Caco-2 (cell line): ENCODE data around the gene ALKBH5. TPM values are rescaled to one million over a fixed set of nuclear protein-coding genes. Genes with fewer than 3 reads are reported as not detected.

Source experiments
- BruUV-seq: library from RNA; stranded (reverse); fragments of 400-500 nt; replicated peaks from 2 replicates; lab custom pipeline; 2021; lab: Mats Ljungman, UMichigan
- CTCF ChIA-PET: fragments of 300-600 bp; sonication (Branson Sonifier 250); formaldehyde crosslinking; loops from one replicate; lab custom pipeline; 2022; ENCODE audit warnings: antibody characterized with exemption; lab: Charles Lee
- POLR2A ChIA-PET: fragments of 300-600 bp; sonication (Branson Sonifier 250); formaldehyde crosslinking; loops from one replicate; lab custom pipeline; 2022; ENCODE audit warnings: antibody characterized with exemption; lab: Charles Lee
- DNase-seq, 2 experiments: peaks; one replicate each; pipeline versions ENCODE4 v3.0.0 to v3.0.0-alpha.2; 2020 to 2022
- H3K27me3 ChIP-seq: replicated peaks from 2 replicates; pipeline ENCODE4 v1.6.0; 2011; ENCODE audit warnings: low read length; ENCODE audit not compliant: control insufficient read depth, insufficient read depth
- H3K36me3 ChIP-seq: 2 replicates; pipeline ENCODE4 v1.5.1; 2011; ENCODE audit warnings: low read length; ENCODE audit not compliant: control insufficient read depth, insufficient read depth
- H3K4me1 ChIP-seq: fragments of 250-450 bp; sonication (Bioruptor Pico); 2 replicates; pipeline ENCODE4 v1.5.1; 2020; ENCODE audit warnings: mild to moderate bottlenecking
- H3K4me3 ChIP-seq: 2 replicates; pipeline ENCODE4 v1.5.1; 2011; ENCODE audit warnings: low read depth, mild to moderate bottlenecking, control low read depth, low read length
- H3K9me3 ChIP-seq: fragments of 250-450 bp; sonication (Bioruptor Pico); 2 replicates; pipeline ENCODE4 v1.5.1; 2020; ENCODE audit warnings: mild to moderate bottlenecking, moderate library complexity
- H3K27ac Mint-ChIP-seq: one replicate; pipeline ENCODE4 v1.8.0; 2022; ENCODE audit warnings: mixed read lengths; ENCODE audit not compliant: unreplicated experiment
- H3K27me3 Mint-ChIP-seq: one replicate; pipeline ENCODE4 v1.8.0; 2022; ENCODE audit warnings: mixed read lengths; ENCODE audit not compliant: insufficient read depth, unreplicated experiment
- H3K36me3 Mint-ChIP-seq: one replicate; pipeline ENCODE4 v1.8.0; 2022; ENCODE audit warnings: mild to moderate bottlenecking, mixed read lengths; ENCODE audit not compliant: insufficient read depth, unreplicated experiment
- H3K4me1 Mint-ChIP-seq: one replicate; pipeline ENCODE4 v1.8.0; 2022; ENCODE audit warnings: low read depth, mixed read lengths; ENCODE audit not compliant: unreplicated experiment
- H3K4me3 Mint-ChIP-seq: one replicate; pipeline ENCODE4 v1.8.0; 2022; ENCODE audit warnings: mild to moderate bottlenecking, moderate library complexity, mixed read lengths; ENCODE audit not compliant: unreplicated experiment
- H3K9me3 Mint-ChIP-seq: one replicate; pipeline ENCODE4 v1.8.0; 2022; ENCODE audit warnings: mixed read lengths; ENCODE audit not compliant: unreplicated experiment
- intact Hi-C: fragments of 100-400 bp; cut with micrococcal nuclease; formaldehyde crosslinking; loops from one replicate; pipeline ENCODE4 v1.10.0; 2022; ENCODE audit not compliant: unreplicated experiment
- total RNA-seq: library from RNA; stranded (reverse); gene quantifications from 2 replicates; pipeline ENCODE4 v1.2.3, GENCODE V29; 2022
- TF ChIP-seq, protein P1 (sequence below), 2 experiments: fragments of 200-600 bp in 1 of 2; IDR thresholded peaks; 1 replicate in 1 of 2; 2 replicates in 1 of 2; pipeline versions ENCODE4 v1.5.1 to v1.8.0; 2011 to 2022; ENCODE audit warnings: antibody characterized with exemption in 1 of 2, control low read depth in 1 of 2, inconsistent platforms in 1 of 2, low read depth in 1 of 2, low read length in 1 of 2, mild to moderate bottlenecking in 1 of 2, moderate library complexity in 1 of 2; ENCODE audit not compliant: insufficient read depth in 1 of 2, severe bottlenecking in 1 of 2, unreplicated experiment in 1 of 2

Gene ALKBH5
- total RNA-seq, 1 experiment from 2014 or later: 101 TPM

DNA sequence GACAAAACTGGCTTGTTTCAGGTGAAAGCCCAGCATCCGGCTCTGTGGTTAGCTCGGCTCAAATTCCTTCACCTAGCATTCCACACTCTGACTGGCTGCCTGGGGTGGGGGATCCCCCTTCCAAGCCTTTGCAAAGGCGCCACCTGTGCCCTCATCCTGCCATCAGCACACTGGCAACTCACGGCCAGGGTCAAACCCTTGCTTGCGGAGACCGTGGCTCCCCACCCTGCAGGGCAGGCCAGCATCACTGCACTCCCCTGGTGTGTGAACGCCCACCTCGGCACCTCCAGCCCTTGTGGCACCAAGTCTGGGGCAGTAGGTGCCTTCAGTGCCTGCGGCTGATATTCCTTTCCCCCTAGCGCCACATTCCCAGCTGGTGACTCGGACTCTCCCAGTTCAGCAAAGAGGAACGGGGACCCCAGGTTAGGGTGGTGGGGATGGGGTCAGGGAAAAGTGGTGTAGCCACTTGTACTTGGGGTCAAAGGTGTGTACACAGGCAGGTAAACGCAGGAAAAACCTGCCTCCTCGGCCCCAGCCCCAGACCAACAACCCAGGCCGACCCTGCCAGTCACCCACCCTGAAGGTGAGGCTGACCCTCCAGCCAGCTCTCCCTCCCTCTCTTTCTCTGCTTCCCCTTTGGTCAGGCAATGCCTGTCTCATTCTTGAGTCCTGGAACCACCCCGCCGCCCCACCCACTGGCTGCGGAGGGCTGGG lies 73.8 kb downstream of the ALKBH5 start:
- peaks cover 4% of the 10 kb centered on the region for H3K36me3 ChIP-seq
- H3K27ac Mint-ChIP-seq: peak overlapping the region; percentile 81
- H3K4me1 Mint-ChIP-seq: peaks cover 4% of the 10 kb centered on the region
- ChIA-PET POLR2A (no interaction called here), CTCF (interaction anchor here (1.0 kb wide), 1 partner anchor 57 kb away, joined by 3 read pairs; the partner anchor contains the start of gene TOP3A)
- TF ChIP-seq, protein P1, sequence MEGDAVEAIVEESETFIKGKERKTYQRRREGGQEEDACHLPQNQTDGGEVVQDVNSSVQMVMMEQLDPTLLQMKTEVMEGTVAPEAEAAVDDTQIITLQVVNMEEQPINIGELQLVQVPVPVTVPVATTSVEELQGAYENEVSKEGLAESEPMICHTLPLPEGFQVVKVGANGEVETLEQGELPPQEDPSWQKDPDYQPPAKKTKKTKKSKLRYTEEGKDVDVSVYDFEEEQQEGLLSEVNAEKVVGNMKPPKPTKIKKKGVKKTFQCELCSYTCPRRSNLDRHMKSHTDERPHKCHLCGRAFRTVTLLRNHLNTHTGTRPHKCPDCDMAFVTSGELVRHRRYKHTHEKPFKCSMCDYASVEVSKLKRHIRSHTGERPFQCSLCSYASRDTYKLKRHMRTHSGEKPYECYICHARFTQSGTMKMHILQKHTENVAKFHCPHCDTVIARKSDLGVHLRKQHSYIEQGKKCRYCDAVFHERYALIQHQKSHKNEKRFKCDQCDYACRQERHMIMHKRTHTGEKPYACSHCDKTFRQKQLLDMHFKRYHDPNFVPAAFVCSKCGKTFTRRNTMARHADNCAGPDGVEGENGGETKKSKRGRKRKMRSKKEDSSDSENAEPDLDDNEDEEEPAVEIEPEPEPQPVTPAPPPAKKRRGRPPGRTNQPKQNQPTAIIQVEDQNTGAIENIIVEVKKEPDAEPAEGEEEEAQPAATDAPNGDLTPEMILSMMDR (IDR thresholded peaks at IDR 0.05; ENCODE audit: insufficient read depth in 1 of 2, low read depth in 1 of 2, low read length in 1 of 2, severe bottlenecking in 1 of 2, unreplicated experiment in 1 of 2): no peak
- intact Hi-C loops: loop anchor here (5.0 kb wide), 1 partner anchor 75 kb away; the partner anchor contains the start of gene ALKBH5
- DNase-seq: peak; percentile 61 to 67
- H3K27me3 ChIP-seq: no peaks in the 10 kb centered on the region
- H3K4me3 ChIP-seq: peak overlapping the region; percentile 91
- H3K9me3 Mint-ChIP-seq: no peaks in the 10 kb centered on the region
- TSS peak; percentile 14 for BruUV-seq
- H3K36me3 Mint-ChIP-seq: peaks cover 54% of the 10 kb centered on the region
- H3K4me1 ChIP-seq: peaks cover 31% of the 10 kb centered on the region
- H3K4me3 Mint-ChIP-seq: peak overlapping the region; percentile 95
- H3K9me3 ChIP-seq: no peaks in the 10 kb centered on the region
- no peaks in the 10 kb centered on the region for H3K27me3 Mint-ChIP-seq

DNA sequence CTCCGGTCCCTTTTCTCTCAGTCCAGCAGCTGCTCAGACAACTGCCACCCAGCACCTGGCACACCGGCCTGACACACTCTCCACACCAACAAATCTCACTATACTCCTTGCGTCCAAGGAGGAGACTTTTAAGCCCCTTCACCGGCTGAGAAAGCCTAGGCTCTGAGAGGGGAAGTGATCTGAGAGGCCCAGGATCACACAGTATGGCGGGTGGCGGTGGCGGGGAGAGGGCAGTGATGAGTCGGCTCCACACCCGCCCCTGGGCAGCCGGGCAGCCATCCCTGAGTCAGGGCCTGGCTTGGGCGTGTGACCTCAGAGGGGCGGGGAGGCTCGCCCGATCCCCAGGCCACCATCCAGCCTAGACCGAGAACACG lies 74.3 kb downstream of the ALKBH5 start:
- intact Hi-C loops: loop anchor here (1.0 to 5.0 kb wide), 2 partner anchors 10 to 76 kb away; partner anchors contain the start of gene ALKBH5
- TF ChIP-seq, protein P1 (IDR thresholded peaks at IDR 0.05; ENCODE audit: insufficient read depth in 1 of 2, low read depth in 1 of 2, low read length in 1 of 2, severe bottlenecking in 1 of 2, unreplicated experiment in 1 of 2): no peak
- H3K36me3 Mint-ChIP-seq: peaks cover 52% of the 10 kb centered on the region

DNA sequence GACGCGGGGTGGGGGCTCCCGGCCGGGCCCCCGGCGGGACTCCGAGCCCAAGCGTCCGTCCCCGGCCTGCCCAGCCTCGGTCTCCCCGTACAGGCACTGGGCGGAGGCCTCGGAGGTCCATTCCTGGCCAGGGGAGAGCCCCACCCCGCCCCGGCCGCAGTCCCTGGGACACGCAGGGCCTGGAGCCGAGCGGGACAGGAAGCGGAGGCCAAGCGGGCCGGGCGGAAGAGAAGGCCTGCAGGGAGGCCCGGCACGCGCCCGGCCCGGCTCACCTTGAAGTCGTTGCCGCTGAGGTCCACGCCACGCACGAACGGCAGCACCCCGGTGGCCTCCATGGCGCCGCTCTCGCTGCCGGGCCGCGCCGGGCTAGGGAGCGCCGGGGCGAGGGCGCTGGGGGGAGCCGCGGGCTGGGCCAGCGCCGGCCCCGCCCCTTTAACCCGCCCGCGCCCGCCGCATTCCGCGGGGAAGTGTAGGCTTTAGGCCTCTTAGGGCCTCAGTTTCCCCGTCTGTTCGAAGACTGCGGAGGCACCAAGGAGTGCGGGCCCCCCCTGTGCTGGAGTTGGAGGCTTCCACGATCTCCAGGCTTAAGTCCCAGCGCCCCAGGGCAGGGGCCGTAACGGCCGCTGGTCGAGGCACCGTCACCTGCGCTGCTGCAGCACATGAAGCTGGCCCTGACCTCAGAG lies 74.9 kb downstream of the ALKBH5 start, which contains the start of gene FLII:
Gene FLII (minus strand): TSS at position 383 of the 683 bp plus-strand sequence. CDS start 48 bp downstream, at position 335.
- Mint-ChIP-seq H3K4me3 (peak within 1 kb of the TSS; percentile 95), H3K9me3 (no peaks in the 10 kb centered on the region), H3K27ac (peak within 1 kb of the TSS; percentile 96), H3K27me3 (no peaks in the 10 kb centered on the region), H3K4me1 (peaks cover 4% of the 10 kb centered on the region), H3K36me3 (peaks cover 52% of the 10 kb centered on the region)
- ChIA-PET CTCF (interaction anchor here (0.5 kb wide), 1 partner anchor 286 kb away, joined by 3 read pairs; the partner anchor contains the start of gene TOM1L2), POLR2A (interaction anchor here (0.6 to 0.8 kb wide), 2 partner anchors 9 to 56 kb away, joined by 3 to 4 read pairs; partner anchors contain the start of gene TOP3A)
- Histone ChIP-seq H3K27me3 (no peaks in the 10 kb centered on the region), H3K4me3 (peak within 1 kb of the TSS; percentile 91), H3K9me3 (no peaks in the 10 kb centered on the region), H3K4me1 (peaks cover 31% of the 10 kb centered on the region), H3K36me3 (peaks cover 3% of the 10 kb centered on the region)
- intact Hi-C loops: loop anchor here (1.0 to 5.0 kb wide), 2 partner anchors 10 to 76 kb away; partner anchors contain the start of gene ALKBH5
- TF ChIP-seq, protein P1 (IDR thresholded peaks at IDR 0.05; ENCODE audit: insufficient read depth in 1 of 2, low read depth in 1 of 2, low read length in 1 of 2, severe bottlenecking in 1 of 2, unreplicated experiment in 1 of 2): no peak
- DNase-seq: peak; percentile 69 to 74
- no TSS peak for BruUV-seq

More for the DNA sequence above, 74.3 kb downstream of the ALKBH5 start:
- DNase-seq: peak; percentile 77 to 83
- Mint-ChIP-seq H3K4me3 (peak overlapping the region; percentile 95), H3K9me3 (no peaks in the 10 kb centered on the region), H3K27ac (peak overlapping the region; percentile 81), H3K27me3 (no peaks in the 10 kb centered on the region), H3K4me1 (peaks cover 4% of the 10 kb centered on the region)
- Histone ChIP-seq H3K27me3 (no peaks in the 10 kb centered on the region), H3K4me3 (peak overlapping the region; percentile 91), H3K36me3 (peaks cover 3% of the 10 kb centered on the region), H3K9me3 (no peaks in the 10 kb centered on the region), H3K4me1 (peaks cover 31% of the 10 kb centered on the region)
- ChIA-PET POLR2A (no interaction called here), CTCF (interaction anchor here (1.0 kb wide), 1 partner anchor 57 kb away, joined by 3 read pairs; the partner anchor contains the start of gene TOP3A)
- BruUV-seq: no TSS peak
